Kidney glomerular epithelial cell (primary cell): ENCODE results near the gene TRIM2.
"Not testable (repeated sequence)": the region's sequence is repeated elsewhere in the genome, so short reads cannot be mapped to it uniquely, and the experiment has no call there.

Experiments used
- DNase-seq: peaks from one replicate; lab custom pipeline; 2025; lab: John Stamatoyannopoulos, UW

The TRIM2 gene

GRCh38 chr4:153204247-153204671 lies at the start of gene TRIM2:
Gene TRIM2 (plus strand): TSS chr4:153204443. CDS start chr4:153204531, 88 bp downstream.
- peak; percentile 32 for DNase-seq

- no peak for DNase-seq
These were observed 48.6 kb upstream of the TRIM2 start for GRCh38 chr4:153155686-153156085.

GRCh38 chr4:153156263-153156662 lies 48.0 kb upstream of the TRIM2 start:
- DNase-seq = no peak

- DNase-seq = no peak
These were observed 47.5 kb upstream of the TRIM2 start for GRCh38 chr4:153156721-153157120.

- DNase-seq = no peak
These were observed 45.2 kb upstream of the TRIM2 start for GRCh38 chr4:153159016-153159415.

- DNase-seq = peak; percentile 52
These were observed 44.5 kb upstream of the TRIM2 start for GRCh38 chr4:153159728-153160221.

- DNase-seq = no peak
These were observed 43.4 kb upstream of the TRIM2 start for GRCh38 chr4:153160821-153161220.

GRCh38 chr4:153161226-153161963 lies 42.8 kb upstream of the TRIM2 start:
- DNase-seq = no peak

GRCh38 chr4:153165236-153165635 lies 39.0 kb upstream of the TRIM2 start:
- not testable (repeated sequence) for DNase-seq

GRCh38 chr4:153166716-153167501 lies 37.3 kb upstream of the TRIM2 start:
- DNase-seq = peak; percentile 82

GRCh38 chr4:153169776-153170175 lies 34.5 kb upstream of the TRIM2 start:
- no peak for DNase-seq

- DNase-seq = no peak
These were observed 33.8 kb upstream of the TRIM2 start for GRCh38 chr4:153170407-153170806.

- DNase-seq = no peak
These were observed 29.2 kb upstream of the TRIM2 start for GRCh38 chr4:153174821-153175567.

- no peak for DNase-seq
These were observed 27.3 kb upstream of the TRIM2 start for GRCh38 chr4:153176938-153177337.

- no peak for DNase-seq
These were observed 26.4 kb upstream of the TRIM2 start for GRCh38 chr4:153177841-153178240.

- no peak for DNase-seq
These were observed 25.1 kb upstream of the TRIM2 start for GRCh38 chr4:153179100-153179499.

- DNase-seq = no peak
These were observed 22.9 kb upstream of the TRIM2 start for GRCh38 chr4:153181293-153181692.

- no peak for DNase-seq
These were observed 22.5 kb upstream of the TRIM2 start for GRCh38 chr4:153181700-153182099.

GRCh38 chr4:153183146-153183545 lies 21.1 kb upstream of the TRIM2 start:
- DNase-seq = no peak

- no peak for DNase-seq
These were observed 18.9 kb upstream of the TRIM2 start for GRCh38 chr4:153185331-153185852.

- no peak for DNase-seq
These were observed 18.1 kb upstream of the TRIM2 start for GRCh38 chr4:153186046-153186728.
